Kidney epithelial cell (primary cell): Measurements from ENCODE around the gene PRORP. TPM values are rescaled to one million over a fixed set of nuclear protein-coding genes. Genes with fewer than 3 reads are reported as not detected.

ENCODE experiments used
- DNase-seq: peaks from one replicate; pipeline ENCODE4 v3.0.0-alpha.2; 2010; ENCODE audit warnings: low read depth
- H3K27me3 ChIP-seq: 2 replicates; pipeline ENCODE4 v1.6.0; 2011; ENCODE audit warnings: low read length; ENCODE audit not compliant: control insufficient read depth, insufficient read depth
- H3K36me3 ChIP-seq: 2 replicates; pipeline ENCODE4 v1.5.1; 2011; ENCODE audit warnings: low read length; ENCODE audit not compliant: control insufficient read depth, insufficient read depth
- H3K4me3 ChIP-seq: 2 replicates; pipeline ENCODE4 v1.5.1; 2011; ENCODE audit warnings: low read depth, mild to moderate bottlenecking, control low read depth, low read length
- total RNA-seq: library from RNA; depleted of rRNA; stranded (reverse); fragments of >200 nt; gene quantifications from 2 replicates; pipeline ENCODE4 v1.2.3, GENCODE V29; 2015
- TF ChIP-seq, protein P1 (sequence below): IDR thresholded peaks from 2 replicates; pipeline ENCODE4 v1.5.1; 2011; ENCODE audit warnings: mild to moderate bottlenecking, moderate library complexity, low read length, control low read depth, inconsistent platforms; ENCODE audit not compliant: insufficient read depth, poor library complexity, severe bottlenecking

PRORP gene
- total RNA-seq, 1 donor from 2014 or later, result 40.0 TPM

- Histone ChIP-seq H3K27me3 (no peaks in the 10 kb centered on the region), H3K36me3 (peaks cover 1% of the 10 kb centered on the region), H3K4me3 (no peak overlapping the region)
- TF ChIP-seq, protein P1, sequence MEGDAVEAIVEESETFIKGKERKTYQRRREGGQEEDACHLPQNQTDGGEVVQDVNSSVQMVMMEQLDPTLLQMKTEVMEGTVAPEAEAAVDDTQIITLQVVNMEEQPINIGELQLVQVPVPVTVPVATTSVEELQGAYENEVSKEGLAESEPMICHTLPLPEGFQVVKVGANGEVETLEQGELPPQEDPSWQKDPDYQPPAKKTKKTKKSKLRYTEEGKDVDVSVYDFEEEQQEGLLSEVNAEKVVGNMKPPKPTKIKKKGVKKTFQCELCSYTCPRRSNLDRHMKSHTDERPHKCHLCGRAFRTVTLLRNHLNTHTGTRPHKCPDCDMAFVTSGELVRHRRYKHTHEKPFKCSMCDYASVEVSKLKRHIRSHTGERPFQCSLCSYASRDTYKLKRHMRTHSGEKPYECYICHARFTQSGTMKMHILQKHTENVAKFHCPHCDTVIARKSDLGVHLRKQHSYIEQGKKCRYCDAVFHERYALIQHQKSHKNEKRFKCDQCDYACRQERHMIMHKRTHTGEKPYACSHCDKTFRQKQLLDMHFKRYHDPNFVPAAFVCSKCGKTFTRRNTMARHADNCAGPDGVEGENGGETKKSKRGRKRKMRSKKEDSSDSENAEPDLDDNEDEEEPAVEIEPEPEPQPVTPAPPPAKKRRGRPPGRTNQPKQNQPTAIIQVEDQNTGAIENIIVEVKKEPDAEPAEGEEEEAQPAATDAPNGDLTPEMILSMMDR, result no peak
- DNase-seq, result no peak
These were observed 41.0 kb downstream of the PRORP start for GRCh38 chr14:35163384-35163783.

- peaks cover 1% of the 10 kb centered on the region for H3K36me3 ChIP-seq
- TF ChIP-seq, protein P1, result no peak
- H3K27me3 ChIP-seq, result no peaks in the 10 kb centered on the region
- no peak for DNase-seq
- no peak overlapping the region for H3K4me3 ChIP-seq
These were observed 42.5 kb downstream of the PRORP start for GRCh38 chr14:35164849-35165248.

GRCh38 chr14:35167496-35167895, 45.1 kb downstream of the PRORP start:
- Histone ChIP-seq H3K36me3 (peaks cover 1% of the 10 kb centered on the region), H3K4me3 (no peak overlapping the region), H3K27me3 (no peaks in the 10 kb centered on the region)
- no peak for DNase-seq
- TF ChIP-seq, protein P1, result no peak

Other genes with a start within 250 kb of the PRORP start
- gene BAZ1A, start 247.2 kb upstream of the PRORP start, total RNA-seq, result 36.1 and 44.2 TPM in 2 replicates
- 58.5 and 66.3 TPM in 2 replicates for gene SRP54, start 139.6 kb upstream of the PRORP start, total RNA-seq
- 50.5 TPM in 2 replicates for gene FAM177A1, start 76.3 kb upstream of the PRORP start, total RNA-seq
- gene PPP2R3C, start 562 bp upstream of the PRORP start, total RNA-seq, result 35.3 and 39.4 TPM in 2 replicates
- 181 and 214 TPM in 2 replicates for gene PSMA6, start 169.8 kb downstream of the PRORP start, total RNA-seq